CD14-positive monocyte (primary cell): Measurements from ENCODE around the gene FXYD4. TPM values are rescaled to one million over a fixed set of nuclear protein-coding genes. Genes with fewer than 3 reads are reported as not detected.

Source experiments
- DNase-seq, 3 donors: peaks; one replicate each; pipeline ENCODE4 v3.0.0-alpha.2; 2011 to 2022
- H2AFZ ChIP-seq: 2 replicates; pipeline ENCODE4 v1.6.0; 2012; ENCODE audit warnings: mild to moderate bottlenecking, low read depth, low read length, inconsistent platforms; ENCODE audit not compliant: insufficient read depth, poor library complexity, severe bottlenecking
- H3K27ac ChIP-seq, 2 donors: 1 replicate in 1 of 2; 2 replicates in 1 of 2; pipeline ENCODE4 v1.5.1; 2012 to 2013; ENCODE audit warnings: low read length in 2 of 2, control low read depth in 1 of 2, inconsistent platforms in 1 of 2, low read depth in 1 of 2, mild to moderate bottlenecking in 1 of 2
- H3K27me3 ChIP-seq, 2 donors: one replicate each; pipeline versions ENCODE4 v1.6.0 to v1.6.1; 2011 to 2013; ENCODE audit warnings: low read length in 2 of 2; ENCODE audit not compliant: control insufficient read depth in 2 of 2, insufficient read depth in 2 of 2
- H3K36me3 ChIP-seq, 2 donors: replicated peaks in 1 of 2; 1 replicate in 1 of 2; 2 replicates in 1 of 2; pipeline versions ENCODE4 v1.5.1 to v1.6.1; 2012 to 2013; ENCODE audit warnings: low read length in 2 of 2, control low read depth in 1 of 2, inconsistent platforms in 1 of 2, mild to moderate bottlenecking in 1 of 2; ENCODE audit not compliant: insufficient read depth in 2 of 2, control insufficient read depth in 1 of 2
- H3K4me1 ChIP-seq, 2 donors: 1 replicate in 1 of 2; 2 replicates in 1 of 2; pipeline versions ENCODE4 v1.5.1 to v1.6.1; 2012 to 2013; ENCODE audit warnings: low read length in 2 of 2, control low read depth in 1 of 2, inconsistent platforms in 1 of 2, mild to moderate bottlenecking in 1 of 2, moderate library complexity in 1 of 2; ENCODE audit not compliant: insufficient read depth in 2 of 2, control insufficient read depth in 1 of 2
- H3K4me2 ChIP-seq: replicated peaks from 2 replicates; pipeline ENCODE3; 2012; ENCODE audit warnings: low read length, moderate library complexity, mild to moderate bottlenecking; ENCODE audit not compliant: poor library complexity, severe bottlenecking; ENCODE audit errors: extremely low read depth
- H3K4me3 ChIP-seq, 3 experiments: fragments of 200-600 bp in 1 of 3; sonication (generic) in 1 of 3; replicated peaks in 1 of 3; 1 replicate in 2 of 3; 2 replicates in 1 of 3; pipeline ENCODE4 v1.5.1; 2011 to 2013; ENCODE audit warnings: low read length in 3 of 3, mild to moderate bottlenecking in 3 of 3, control low read depth in 2 of 3, low read depth in 2 of 3, inconsistent platforms in 1 of 3, moderate library complexity in 1 of 3
- H3K79me2 ChIP-seq: 2 replicates; pipeline ENCODE4 v1.6.0; 2012; ENCODE audit warnings: mild to moderate bottlenecking, control low read depth, inconsistent platforms, low read length, moderate library complexity; ENCODE audit not compliant: insufficient read depth
- H3K9ac ChIP-seq: 2 replicates; pipeline ENCODE4 v1.6.0; 2017; ENCODE audit warnings: low read length, mild to moderate bottlenecking; ENCODE audit not compliant: insufficient read depth, poor library complexity, severe bottlenecking
- H3K9me3 ChIP-seq, 2 donors: replicated peaks in 1 of 2; 1 replicate in 1 of 2; 2 replicates in 1 of 2; pipeline versions ENCODE4 v1.5.1 to v1.6.1; 2012 to 2013; ENCODE audit warnings: low read length in 2 of 2, control low read depth in 1 of 2; ENCODE audit not compliant: control insufficient read depth in 1 of 2, insufficient read depth in 1 of 2
- H4K20me1 ChIP-seq: 2 replicates; pipeline ENCODE4 v1.6.0; 2012; ENCODE audit warnings: mild to moderate bottlenecking, low read length, control low read depth, moderate library complexity; ENCODE audit not compliant: insufficient read depth
- H3K27ac Mint-ChIP-seq, 7 donors: one replicate each; pipeline ENCODE4 v1.8.0; 2020; ENCODE audit warnings: mild to moderate bottlenecking in 7 of 7, mixed read lengths in 7 of 7, moderate library complexity in 6 of 7, inconsistent platforms in 2 of 7
- H3K27me3 Mint-ChIP-seq, 3 donors: one replicate each; pipeline ENCODE4 v1.8.0; 2021 to 2022; ENCODE audit warnings: low read depth in 3 of 3, mild to moderate bottlenecking in 3 of 3, mixed read lengths in 3 of 3, moderate library complexity in 3 of 3, inconsistent platforms in 1 of 3
- H3K36me3 Mint-ChIP-seq, 2 donors: one replicate each; pipeline ENCODE4 v1.8.0; 2020; ENCODE audit warnings: mixed read lengths in 2 of 2, inconsistent platforms in 1 of 2, mild to moderate bottlenecking in 1 of 2
- H3K4me1 Mint-ChIP-seq: one replicate; pipeline ENCODE4 v1.8.0; 2020; ENCODE audit warnings: mild to moderate bottlenecking, mixed read lengths
- H3K4me3 Mint-ChIP-seq, 2 donors: one replicate each; pipeline ENCODE4 v1.8.0; 2020; ENCODE audit warnings: mild to moderate bottlenecking in 2 of 2, mixed read lengths in 2 of 2, moderate library complexity in 1 of 2
- H3K9me3 Mint-ChIP-seq, 7 donors: one replicate each; pipeline ENCODE4 v1.8.0; 2020 to 2022; ENCODE audit warnings: mixed read lengths in 7 of 7, mild to moderate bottlenecking in 6 of 7, moderate library complexity in 6 of 7, inconsistent platforms in 2 of 7
- WGBS: methylation state at CpG from one replicate; pipeline ENCODE4 v1.1.5; 2013; ENCODE audit warnings: missing lambda C conversion rate; ENCODE audit not compliant: insufficient coverage; 5-methylcytosine and 5-hydroxymethylcytosine counted together
- intact Hi-C, 2 donors: fragments of 100-400 bp; cut with micrococcal nuclease; formaldehyde crosslinking; loops; one replicate each; pipeline versions ENCODE4 v1.15.0 to v1.15.1; 2023
- polyA plus RNA-seq, 3 donors: library from polyadenylated mRNA; depleted of rRNA in 1 of 3; unstranded in 2 of 3; stranded (reverse) in 1 of 3; fragments of 300-500 nt in 2 of 3; fragments of >200 nt in 1 of 3; fragmentation: Illumina TruSeq in 2 of 3; gene quantifications; 1 replicate in 2 of 3; 2 replicates in 1 of 3; pipeline ENCODE4 v1.2.3, GENCODE V29; 2012 to 2021
- TF ChIP-seq, protein P1 (sequence below): fragments of 200-600 bp; IDR thresholded peaks from one replicate; pipeline ENCODE4 v1.8.0; 2022; ENCODE audit warnings: antibody characterized with exemption, mild to moderate bottlenecking

Gene FXYD4
- polyA plus RNA-seq, 3 donors, result 0.16 TPM; not detected in 2

DNA sequence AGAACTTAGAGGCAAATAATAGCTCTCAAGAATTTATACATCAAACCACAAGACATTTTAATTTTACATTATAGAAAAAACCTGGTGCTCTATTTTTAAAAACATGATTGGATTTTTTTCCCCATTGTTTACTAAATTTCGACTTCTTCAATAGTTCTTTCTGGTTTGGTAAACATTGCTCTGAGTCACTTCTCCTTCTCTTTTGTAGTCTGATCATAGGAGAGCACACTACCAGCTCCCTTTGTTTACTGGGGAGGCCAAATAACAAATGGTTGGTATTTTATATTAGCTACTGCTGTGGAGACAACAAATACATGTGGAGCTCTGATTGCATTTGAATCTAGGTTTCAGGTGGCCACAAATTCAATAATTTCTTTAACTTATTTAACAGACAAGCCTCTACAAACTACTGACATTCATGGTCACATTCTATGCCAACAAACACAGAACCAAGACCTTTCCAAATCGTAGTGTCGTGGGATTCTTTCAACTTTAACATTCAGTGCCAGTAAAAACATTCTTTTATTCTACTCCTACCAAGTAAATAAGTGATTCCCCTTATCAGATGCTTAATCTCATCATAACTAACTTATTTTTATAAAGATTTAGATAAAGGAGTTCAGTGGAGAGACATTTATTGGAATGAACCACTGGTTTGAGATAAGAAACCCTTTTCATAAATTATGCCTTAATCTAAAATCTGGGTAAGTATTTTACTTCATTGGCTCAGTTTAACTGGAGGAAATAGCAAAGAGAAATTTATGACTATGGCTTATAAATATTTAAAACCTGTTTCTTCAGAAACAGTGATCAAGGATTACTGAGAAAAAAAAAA is 17.7 kb upstream of the FXYD4 start:
- peak overlapping the region in 1 of 7 donors; percentile 48 for H3K27ac Mint-ChIP-seq
- H3K9me3 Mint-ChIP-seq, result peaks cover 0 to 8% (median 0%) of the 10 kb centered on the region in 7 donors

DNA sequence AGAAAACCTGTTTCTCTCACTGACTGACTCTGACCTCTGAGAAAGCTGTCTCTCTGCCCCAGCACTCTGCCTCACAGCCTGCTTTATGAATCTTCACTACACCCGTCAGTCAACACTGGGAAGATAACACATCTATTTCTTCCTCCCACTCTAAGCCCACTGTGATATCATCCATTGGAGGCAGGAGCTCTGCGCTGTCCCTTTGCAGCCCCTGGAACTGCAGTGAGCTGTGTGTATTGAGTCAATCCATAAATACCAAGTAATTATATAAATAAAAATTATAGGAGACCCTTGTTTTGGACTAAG is 17.2 kb upstream of the FXYD4 start:
- no peak overlapping the region for H3K4me2 ChIP-seq
- no peak overlapping the region for H3K27ac ChIP-seq
- no peak overlapping the region for H3K4me3 ChIP-seq
- H3K4me3 Mint-ChIP-seq, result no peak overlapping the region
- intact Hi-C loops, result no loop called here
- H3K27me3 Mint-ChIP-seq, result peaks cover 25 to 38% (median 27%) of the 10 kb centered on the region in 3 donors
- WGBS, result 100% methylated on average over 1 of the region's 2 CpGs
- H3K79me2 ChIP-seq, result no peaks in the 10 kb centered on the region
- peaks cover 3 to 20% of the 10 kb centered on the region in 2 donors for H3K27me3 ChIP-seq
- TF ChIP-seq, protein P1, sequence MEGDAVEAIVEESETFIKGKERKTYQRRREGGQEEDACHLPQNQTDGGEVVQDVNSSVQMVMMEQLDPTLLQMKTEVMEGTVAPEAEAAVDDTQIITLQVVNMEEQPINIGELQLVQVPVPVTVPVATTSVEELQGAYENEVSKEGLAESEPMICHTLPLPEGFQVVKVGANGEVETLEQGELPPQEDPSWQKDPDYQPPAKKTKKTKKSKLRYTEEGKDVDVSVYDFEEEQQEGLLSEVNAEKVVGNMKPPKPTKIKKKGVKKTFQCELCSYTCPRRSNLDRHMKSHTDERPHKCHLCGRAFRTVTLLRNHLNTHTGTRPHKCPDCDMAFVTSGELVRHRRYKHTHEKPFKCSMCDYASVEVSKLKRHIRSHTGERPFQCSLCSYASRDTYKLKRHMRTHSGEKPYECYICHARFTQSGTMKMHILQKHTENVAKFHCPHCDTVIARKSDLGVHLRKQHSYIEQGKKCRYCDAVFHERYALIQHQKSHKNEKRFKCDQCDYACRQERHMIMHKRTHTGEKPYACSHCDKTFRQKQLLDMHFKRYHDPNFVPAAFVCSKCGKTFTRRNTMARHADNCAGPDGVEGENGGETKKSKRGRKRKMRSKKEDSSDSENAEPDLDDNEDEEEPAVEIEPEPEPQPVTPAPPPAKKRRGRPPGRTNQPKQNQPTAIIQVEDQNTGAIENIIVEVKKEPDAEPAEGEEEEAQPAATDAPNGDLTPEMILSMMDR, result no peak
- no peaks in the 10 kb centered on the region for H3K36me3 Mint-ChIP-seq
- DNase-seq, result no peak
- no peak overlapping the region for H2AFZ ChIP-seq
- peaks cover 9% of the 10 kb centered on the region for H3K4me1 Mint-ChIP-seq
- no peaks in the 10 kb centered on the region for H4K20me1 ChIP-seq
- peaks cover 0 to 8% (median 0%) of the 10 kb centered on the region in 7 donors for H3K9me3 Mint-ChIP-seq
- H3K36me3 ChIP-seq, result no peaks in the 10 kb centered on the region
- H3K27ac Mint-ChIP-seq, result no peak overlapping the region
- H3K9ac ChIP-seq, result no peak overlapping the region
- H3K4me1 ChIP-seq, result peaks cover 4 to 7% of the 10 kb centered on the region in 2 donors
- no peaks in the 10 kb centered on the region for H3K9me3 ChIP-seq

More for the DNA sequence above, 17.7 kb upstream of the FXYD4 start:
- Histone ChIP-seq H3K79me2 (no peaks in the 10 kb centered on the region), H3K4me3 (no peak overlapping the region), H3K27me3 (peaks cover 3 to 23% of the 10 kb centered on the region in 2 donors), H3K9me3 (no peaks in the 10 kb centered on the region), H3K4me2 (no peak overlapping the region), H4K20me1 (no peaks in the 10 kb centered on the region), H3K36me3 (no peaks in the 10 kb centered on the region), H2AFZ (no peak overlapping the region), H3K9ac (no peak overlapping the region), H3K27ac (no peak overlapping the region), H3K4me1 (peaks cover 4 to 7% of the 10 kb centered on the region in 2 donors)
- TF ChIP-seq, protein P1, result no peak
- Mint-ChIP-seq H3K27me3 (peaks cover 25 to 40% (median 27%) of the 10 kb centered on the region in 3 donors), H3K4me3 (no peak overlapping the region), H3K4me1 (peaks cover 10% of the 10 kb centered on the region), H3K36me3 (no peaks in the 10 kb centered on the region)
- no CpG with 5 or more reads among the region's 3 CpGs for WGBS
- intact Hi-C loops, result no loop called here
- no peak for DNase-seq
